ENCODE data around the gene ARFIP2. TPM values are rescaled to one million over a fixed set of nuclear protein-coding genes. Genes with fewer than 3 reads are reported as not detected.
A peak's percentile ranks its signal among the peaks of the same experiment; 100 is the strongest.

Gene ARFIP2
- total and polyA plus RNA-seq, 4 experiments from 2014 or later, result 34.1 to 56.9 (median 44.8) TPM

GRCh38 chr11:6520265-6520664, 39.1 kb upstream of the ARFIP2 start:
- no peaks in the 10 kb centered on the region for H3K9me3 Mint-ChIP-seq
- POLR2A ChIA-PET (ENCODE audit: partially characterized antibody), result no interaction called here
- peaks cover 0 to 4% (median 0%) of the 10 kb centered on the region in 4 donors for H3K4me1 Mint-ChIP-seq
- Histone ChIP-seq H3K9me3 (ENCODE audit: control insufficient read depth in 1 of 2, low read length in 2 of 2) (no peaks in the 10 kb centered on the region), H3K4me1 (ENCODE audit: insufficient read depth, low read length) (no peaks in the 10 kb centered on the region), H3K27me3 (ENCODE audit: insufficient read depth, low read length) (no peaks in the 10 kb centered on the region), H3K36me3 (ENCODE audit: insufficient read depth, low read length) (peaks cover 8% of the 10 kb centered on the region), H3K4me3 (ENCODE audit: low read length in 2 of 2) (no peak overlapping the region), H3K27ac (ENCODE audit: low read depth, low read length) (no peak overlapping the region)
- no peak overlapping the region for H3K27ac Mint-ChIP-seq
- no peak overlapping the region for H3K4me3 Mint-ChIP-seq
- no peaks in the 10 kb centered on the region for H3K27me3 Mint-ChIP-seq
- CTCF ChIA-PET (ENCODE audit: partially characterized antibody), result interaction anchor here (1.0 to 3.0 kb wide), 5 partner anchors 9 to 141 kb away, joined by 3 to 13 read pairs (median 3); no protein-coding TSS in a partner anchor
- intact Hi-C loops (cut with micrococcal nuclease), result no loop called here
- H3K36me3 Mint-ChIP-seq, result peaks cover 42 to 51% of the 10 kb centered on the region in 2 donors
- DNase-seq, result no peak

GRCh38 chr11:6516865-6517264, 35.7 kb upstream of the ARFIP2 start:
- Histone ChIP-seq H3K4me1 (ENCODE audit: insufficient read depth, low read length) (no peaks in the 10 kb centered on the region), H3K36me3 (ENCODE audit: insufficient read depth, low read length) (peaks cover 8% of the 10 kb centered on the region), H3K27ac (ENCODE audit: low read depth, low read length) (no peak overlapping the region), H3K27me3 (ENCODE audit: insufficient read depth, low read length) (no peaks in the 10 kb centered on the region), H3K9me3 (ENCODE audit: control insufficient read depth in 1 of 2, low read length in 2 of 2) (no peaks in the 10 kb centered on the region), H3K4me3 (ENCODE audit: low read length in 2 of 2) (no peak overlapping the region)
- Mint-ChIP-seq H3K9me3 (peaks cover 0 to 5% (median 0%) of the 10 kb centered on the region in 8 donors), H3K4me3 (no peak overlapping the region), H3K27me3 (no peaks in the 10 kb centered on the region), H3K36me3 (peaks cover 55 to 58% of the 10 kb centered on the region in 2 donors), H3K27ac (no peak overlapping the region), H3K4me1 (peaks cover 0 to 2% (median 0%) of the 10 kb centered on the region in 4 donors)
- ChIA-PET CTCF (ENCODE audit: partially characterized antibody) (no interaction called here), POLR2A (ENCODE audit: partially characterized antibody) (no interaction called here)
- DNase-seq, result no peak
- intact Hi-C loops (cut with micrococcal nuclease), result no loop called here

GRCh38 chr11:6505577-6506240, 24.6 kb upstream of the ARFIP2 start:
- Histone ChIP-seq H3K27me3 (ENCODE audit: insufficient read depth, low read length) (no peaks in the 10 kb centered on the region), H3K36me3 (ENCODE audit: insufficient read depth, low read length) (peaks cover 6% of the 10 kb centered on the region), H3K27ac (ENCODE audit: low read depth, low read length) (no peak overlapping the region), H3K4me3 (ENCODE audit: low read length in 2 of 2) (no peak overlapping the region), H3K4me1 (ENCODE audit: insufficient read depth, low read length) (no peaks in the 10 kb centered on the region), H3K9me3 (ENCODE audit: control insufficient read depth in 1 of 2, low read length in 2 of 2) (no peaks in the 10 kb centered on the region)
- no peaks in the 10 kb centered on the region for H3K27me3 Mint-ChIP-seq
- peak; percentile 17 to 41 (median 27) for DNase-seq
- POLR2A ChIA-PET (ENCODE audit: partially characterized antibody), result interaction anchor here (1.5 kb wide), 2 partner anchors 115 to 127 kb away, joined by 4 to 7 read pairs; partner anchors contain the start of gene SMPD1
- CTCF ChIA-PET (ENCODE audit: partially characterized antibody), result interaction anchor here (0.6 to 6.0 kb wide), 33 partner anchors 8 to 250 kb away, joined by 3 to 161 read pairs (median 4); partner anchors contain the start of genes ARFIP2, DNHD1, MRPL17 and TIMM10B
- H3K4me1 Mint-ChIP-seq, result peaks cover 0 to 5% (median 0%) of the 10 kb centered on the region in 4 donors
- intact Hi-C loops (cut with micrococcal nuclease), result loop anchor here (1.0 kb wide), 3 partner anchors 62 to 126 kb away; no protein-coding TSS in a partner anchor
- H3K27ac Mint-ChIP-seq, result no peak overlapping the region
- no peaks in the 10 kb centered on the region for H3K9me3 Mint-ChIP-seq
- peaks cover 28 to 33% of the 10 kb centered on the region in 2 donors for H3K36me3 Mint-ChIP-seq
- H3K4me3 Mint-ChIP-seq, result no peak overlapping the region

- Histone ChIP-seq H3K9me3 (ENCODE audit: control insufficient read depth in 1 of 2, low read length in 2 of 2) (no peaks in the 10 kb centered on the region), H3K27ac (ENCODE audit: low read depth, low read length) (no peak overlapping the region), H3K4me1 (ENCODE audit: insufficient read depth, low read length) (no peaks in the 10 kb centered on the region), H3K4me3 (ENCODE audit: low read length in 2 of 2) (no peak overlapping the region), H3K27me3 (ENCODE audit: insufficient read depth, low read length) (no peaks in the 10 kb centered on the region), H3K36me3 (ENCODE audit: insufficient read depth, low read length) (peaks cover 6% of the 10 kb centered on the region)
- ChIA-PET CTCF (ENCODE audit: partially characterized antibody) (interaction anchor here (0.8 to 6.0 kb wide), 13 partner anchors 9 to 254 kb away, joined by 3 to 161 read pairs (median 5); partner anchors contain the start of genes DNHD1 and HPX), POLR2A (ENCODE audit: partially characterized antibody) (no interaction called here)
- intact Hi-C loops (cut with micrococcal nuclease), result no loop called here
- Mint-ChIP-seq H3K27me3 (no peaks in the 10 kb centered on the region), H3K9me3 (no peaks in the 10 kb centered on the region), H3K27ac (peak overlapping the region in 2 of 7 donors; percentile 19 to 69), H3K4me1 (peaks cover 0 to 5% (median 0%) of the 10 kb centered on the region in 4 donors), H3K4me3 (peak overlapping the region in 1 of 8 donors; percentile 31), H3K36me3 (peaks cover 29 to 31% of the 10 kb centered on the region in 2 donors)
- no peak for DNase-seq
Measured at GRCh38 chr11:6504166-6504565, 23.0 kb upstream of the ARFIP2 start.

GRCh38 chr11:6502382-6502781, 21.3 kb upstream of the ARFIP2 start:
- Histone ChIP-seq H3K9me3 (ENCODE audit: control insufficient read depth in 1 of 2, low read length in 2 of 2) (no peaks in the 10 kb centered on the region), H3K36me3 (ENCODE audit: insufficient read depth, low read length) (peaks cover 10% of the 10 kb centered on the region), H3K27me3 (ENCODE audit: insufficient read depth, low read length) (no peaks in the 10 kb centered on the region), H3K4me3 (ENCODE audit: low read length in 2 of 2) (no peak overlapping the region), H3K27ac (ENCODE audit: low read depth, low read length) (no peak overlapping the region), H3K4me1 (ENCODE audit: insufficient read depth, low read length) (no peaks in the 10 kb centered on the region)
- H3K4me3 Mint-ChIP-seq, result no peak overlapping the region
- peak overlapping the region in 3 of 7 donors; percentile 24 to 55 (median 40) for H3K27ac Mint-ChIP-seq
- CTCF ChIA-PET (ENCODE audit: partially characterized antibody), result no interaction called here
- no peaks in the 10 kb centered on the region for H3K9me3 Mint-ChIP-seq
- H3K4me1 Mint-ChIP-seq, result peaks cover 0 to 5% (median 0%) of the 10 kb centered on the region in 4 donors
- peaks cover 35 to 40% of the 10 kb centered on the region in 2 donors for H3K36me3 Mint-ChIP-seq
- intact Hi-C loops (cut with micrococcal nuclease), result no loop called here
- DNase-seq, result no peak
- POLR2A ChIA-PET (ENCODE audit: partially characterized antibody), result no interaction called here
- no peaks in the 10 kb centered on the region for H3K27me3 Mint-ChIP-seq

GRCh38 chr11:6498544-6498943, 17.4 kb upstream of the ARFIP2 start:
- Histone ChIP-seq H3K9me3 (ENCODE audit: control insufficient read depth in 1 of 2, low read length in 2 of 2) (no peaks in the 10 kb centered on the region), H3K27me3 (ENCODE audit: insufficient read depth, low read length) (no peaks in the 10 kb centered on the region), H3K4me3 (ENCODE audit: low read length in 2 of 2) (no peak overlapping the region), H3K36me3 (ENCODE audit: insufficient read depth, low read length) (peaks cover 12% of the 10 kb centered on the region), H3K4me1 (ENCODE audit: insufficient read depth, low read length) (no peaks in the 10 kb centered on the region), H3K27ac (ENCODE audit: low read depth, low read length) (no peak overlapping the region)
- intact Hi-C loops (cut with micrococcal nuclease), result no loop called here
- POLR2A ChIA-PET (ENCODE audit: partially characterized antibody), result interaction anchor here (0.9 kb wide), 1 partner anchor 17 kb away, joined by 4 read pairs; no protein-coding TSS in a partner anchor
- DNase-seq, result no peak
- H3K27ac Mint-ChIP-seq, result no peak overlapping the region
- CTCF ChIA-PET (ENCODE audit: partially characterized antibody), result interaction anchor here (1.4 to 3.9 kb wide), 3 partner anchors 33 to 119 kb away, joined by 4 to 26 read pairs (median 7); no protein-coding TSS in a partner anchor
- H3K4me3 Mint-ChIP-seq, result no peak overlapping the region
- H3K9me3 Mint-ChIP-seq, result no peaks in the 10 kb centered on the region
- H3K36me3 Mint-ChIP-seq, result peaks cover 39 to 45% of the 10 kb centered on the region in 2 donors
- no peaks in the 10 kb centered on the region for H3K27me3 Mint-ChIP-seq
- peaks cover 0 to 2% (median under 1%) of the 10 kb centered on the region in 4 donors for H3K4me1 Mint-ChIP-seq

- H3K27ac Mint-ChIP-seq, result no peak overlapping the region
- Histone ChIP-seq H3K9me3 (ENCODE audit: control insufficient read depth in 1 of 2, low read length in 2 of 2) (no peaks in the 10 kb centered on the region), H3K4me1 (ENCODE audit: insufficient read depth, low read length) (no peaks in the 10 kb centered on the region), H3K36me3 (ENCODE audit: insufficient read depth, low read length) (peaks cover 13% of the 10 kb centered on the region), H3K27ac (ENCODE audit: low read depth, low read length) (no peak overlapping the region), H3K27me3 (ENCODE audit: insufficient read depth, low read length) (no peaks in the 10 kb centered on the region), H3K4me3 (ENCODE audit: low read length in 2 of 2) (no peak overlapping the region)
- no peaks in the 10 kb centered on the region for H3K27me3 Mint-ChIP-seq
- no peaks in the 10 kb centered on the region for H3K9me3 Mint-ChIP-seq
- intact Hi-C loops (cut with micrococcal nuclease), result no loop called here
- H3K4me1 Mint-ChIP-seq, result peaks cover 0 to 3% (median under 1%) of the 10 kb centered on the region in 4 donors
- H3K4me3 Mint-ChIP-seq, result no peak overlapping the region
- ChIA-PET CTCF (ENCODE audit: partially characterized antibody) (interaction anchor here (1.4 to 5.7 kb wide), 4 partner anchors 7 to 119 kb away, joined by 4 to 30 read pairs (median 16); no protein-coding TSS in a partner anchor), POLR2A (ENCODE audit: partially characterized antibody) (no interaction called here)
- H3K36me3 Mint-ChIP-seq, result peaks cover 36 to 43% of the 10 kb centered on the region in 2 donors
- DNase-seq, result no peak
Measured at GRCh38 chr11:6498121-6498520, 17.0 kb upstream of the ARFIP2 start.

All from CD4-positive, alpha-beta memory T cell (primary cell).